ENCODE results near the gene KRTAP6-3.

Gene KRTAP6-3

GRCh38 chr21:30582870-30583269 is 9.4 kb upstream of the KRTAP6-3 start:
- no peak for TF ChIP-seq EGR1 (IDR thresholded peaks at IDR 0.05)
- TF ChIP-seq USF1 (IDR thresholded peaks at IDR 0.05), result no peak
- no peak for TF ChIP-seq NFIC (IDR thresholded peaks at IDR 0.05)
- TF ChIP-seq CEBPB (IDR thresholded peaks at IDR 0.05), result no peak
- no peak for TF ChIP-seq FOXM1 (IDR thresholded peaks at IDR 0.05; ENCODE audit: borderline replicate concordance, low read depth)
- no peak for TF ChIP-seq ZBTB7A (IDR thresholded peaks at IDR 0.05; ENCODE audit: low read depth)
- no peak for TF ChIP-seq REST (IDR thresholded peaks at IDR 0.05; ENCODE audit: low read depth)
- TF ChIP-seq EP300 (IDR thresholded peaks at IDR 0.05; ENCODE audit: borderline replicate concordance), result no peak
- no peak for TF ChIP-seq YY1 (IDR thresholded peaks at IDR 0.05; ENCODE audit: low read depth)
- no peak for TF ChIP-seq CREB1 (IDR thresholded peaks at IDR 0.05; ENCODE audit: low read depth)
- no peak for TF ChIP-seq TAF1 (IDR thresholded peaks at IDR 0.05; ENCODE audit: low read depth)
- TF ChIP-seq TEAD4 (IDR thresholded peaks at IDR 0.05), result no peak
- no peak for TF ChIP-seq MAX (IDR thresholded peaks at IDR 0.05)
- no peak for TF ChIP-seq RAD21 (IDR thresholded peaks at IDR 0.05; ENCODE audit: low read depth)
- TF ChIP-seq TCF12 (IDR thresholded peaks at IDR 0.05; ENCODE audit: low read depth), result no peak

- TF ChIP-seq EP300 (IDR thresholded peaks at IDR 0.05; ENCODE audit: borderline replicate concordance), result no peak
- TF ChIP-seq CEBPB (IDR thresholded peaks at IDR 0.05), result no peak
- TF ChIP-seq FOXM1 (IDR thresholded peaks at IDR 0.05; ENCODE audit: borderline replicate concordance, low read depth), result no peak
- TF ChIP-seq EGR1 (IDR thresholded peaks at IDR 0.05), result no peak
- no peak for TF ChIP-seq RAD21 (IDR thresholded peaks at IDR 0.05; ENCODE audit: low read depth)
- no peak for TF ChIP-seq TCF12 (IDR thresholded peaks at IDR 0.05; ENCODE audit: low read depth)
- TF ChIP-seq TAF1 (IDR thresholded peaks at IDR 0.05; ENCODE audit: low read depth), result no peak
- TF ChIP-seq USF1 (IDR thresholded peaks at IDR 0.05), result no peak
- no peak for TF ChIP-seq YY1 (IDR thresholded peaks at IDR 0.05; ENCODE audit: low read depth)
- no peak for TF ChIP-seq MAX (IDR thresholded peaks at IDR 0.05)
- no peak for TF ChIP-seq NFIC (IDR thresholded peaks at IDR 0.05)
Observed at GRCh38 chr21:30590297-30590696, 1.9 kb upstream of the KRTAP6-3 start, which contains the start of gene KRTAP22-2. Gene KRTAP22-2, minus strand, starts transcription at chr21:30590397.

GRCh38 chr21:30598802-30599201 is 6.6 kb downstream of the KRTAP6-3 start, which contains the start of gene KRTAP6-2:
Gene KRTAP6-2, minus strand, starts transcription at chr21:30598902. Its CDS starts 28 bp downstream, at chr21:30598874.
- TF ChIP-seq REST (IDR thresholded peaks at IDR 0.05; ENCODE audit: low read depth) (no peak), CREB1 (IDR thresholded peaks at IDR 0.05; ENCODE audit: low read depth) (no peak), TAF1 (IDR thresholded peaks at IDR 0.05; ENCODE audit: low read depth) (no peak), MAX (IDR thresholded peaks at IDR 0.05) (no peak), TEAD4 (IDR thresholded peaks at IDR 0.05) (no peak), USF1 (IDR thresholded peaks at IDR 0.05) (no peak), EP300 (IDR thresholded peaks at IDR 0.05; ENCODE audit: borderline replicate concordance) (no peak), YY1 (IDR thresholded peaks at IDR 0.05; ENCODE audit: low read depth) (no peak)

GRCh38 chr21:30600787-30601186 is 8.5 kb downstream of the KRTAP6-3 start, which contains the start of gene KRTAP22-1:
Gene KRTAP22-1, plus strand, starts transcription at chr21:30601087.
- TF ChIP-seq ZBTB7A (IDR thresholded peaks at IDR 0.05; ENCODE audit: low read depth) (no peak), FOXM1 (IDR thresholded peaks at IDR 0.05; ENCODE audit: borderline replicate concordance, low read depth) (no peak), RAD21 (IDR thresholded peaks at IDR 0.05; ENCODE audit: low read depth) (no peak), EP300 (IDR thresholded peaks at IDR 0.05; ENCODE audit: borderline replicate concordance) (no peak), NFIC (IDR thresholded peaks at IDR 0.05) (no peak), USF1 (IDR thresholded peaks at IDR 0.05) (no peak), YY1 (IDR thresholded peaks at IDR 0.05; ENCODE audit: low read depth) (no peak), EGR1 (IDR thresholded peaks at IDR 0.05) (no peak), REST (IDR thresholded peaks at IDR 0.05; ENCODE audit: low read depth) (no peak), TAF1 (IDR thresholded peaks at IDR 0.05; ENCODE audit: low read depth) (no peak), TCF12 (IDR thresholded peaks at IDR 0.05; ENCODE audit: low read depth) (no peak), TEAD4 (IDR thresholded peaks at IDR 0.05) (no peak), CREB1 (IDR thresholded peaks at IDR 0.05; ENCODE audit: low read depth) (no peak), CEBPB (IDR thresholded peaks at IDR 0.05) (no peak), MAX (IDR thresholded peaks at IDR 0.05) (no peak)

Data from Ishikawa (cell line).